Lower leg skin (tissue), 3 donors: Measurements from ENCODE around the gene STX16.

Experiments
- POLR2A ChIP-seq, 2 donors: fragments of 450-650 bp; IDR thresholded peaks; one replicate each; pipeline ENCODE4 v1.6.1; 2016 to 2017; ENCODE audit warnings: antibody characterized with exemption in 2 of 2, mild to moderate bottlenecking in 1 of 2, moderate library complexity in 1 of 2
- TF ChIP-seq, protein P1 (sequence below), 3 donors: fragments of 450-650 bp; IDR thresholded peaks; one replicate each; pipeline ENCODE4 v1.5.1; 2016; ENCODE audit warnings: antibody characterized with exemption in 3 of 3, mild to moderate bottlenecking in 3 of 3, moderate library complexity in 2 of 3

DNA sequence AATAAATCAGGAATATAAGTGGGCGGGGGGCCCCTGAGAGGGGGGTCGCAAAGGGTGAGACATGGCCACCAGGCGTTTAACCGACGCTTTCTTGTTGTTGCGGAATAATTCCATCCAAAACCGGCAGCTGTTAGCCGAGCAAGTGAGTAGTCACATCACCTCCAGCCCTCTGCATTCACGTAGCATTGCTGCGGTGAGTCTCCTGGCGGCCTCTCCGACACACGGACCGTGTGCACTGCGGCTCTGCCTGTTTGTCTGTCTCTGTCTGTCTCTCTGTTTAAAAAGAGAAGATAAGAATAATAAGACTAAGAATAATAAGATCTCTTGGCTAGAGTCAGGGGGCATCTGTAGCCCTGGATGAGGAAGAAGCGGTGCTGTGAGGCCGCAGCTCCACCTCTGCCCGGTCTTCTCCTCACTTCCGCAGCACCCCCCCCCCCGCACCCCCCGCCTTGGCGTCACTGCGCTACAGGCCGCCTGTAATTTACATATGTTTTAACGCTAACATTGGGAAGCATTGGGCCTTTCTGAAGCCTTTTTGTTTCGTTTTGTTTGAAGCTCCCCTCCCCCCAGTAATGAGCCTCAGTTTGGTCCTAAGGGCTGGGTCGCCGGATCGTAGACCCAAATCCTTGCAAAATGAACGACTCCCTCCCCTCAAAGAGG is 993 bp downstream of the STX16 start:
- TF ChIP-seq, protein P1, sequence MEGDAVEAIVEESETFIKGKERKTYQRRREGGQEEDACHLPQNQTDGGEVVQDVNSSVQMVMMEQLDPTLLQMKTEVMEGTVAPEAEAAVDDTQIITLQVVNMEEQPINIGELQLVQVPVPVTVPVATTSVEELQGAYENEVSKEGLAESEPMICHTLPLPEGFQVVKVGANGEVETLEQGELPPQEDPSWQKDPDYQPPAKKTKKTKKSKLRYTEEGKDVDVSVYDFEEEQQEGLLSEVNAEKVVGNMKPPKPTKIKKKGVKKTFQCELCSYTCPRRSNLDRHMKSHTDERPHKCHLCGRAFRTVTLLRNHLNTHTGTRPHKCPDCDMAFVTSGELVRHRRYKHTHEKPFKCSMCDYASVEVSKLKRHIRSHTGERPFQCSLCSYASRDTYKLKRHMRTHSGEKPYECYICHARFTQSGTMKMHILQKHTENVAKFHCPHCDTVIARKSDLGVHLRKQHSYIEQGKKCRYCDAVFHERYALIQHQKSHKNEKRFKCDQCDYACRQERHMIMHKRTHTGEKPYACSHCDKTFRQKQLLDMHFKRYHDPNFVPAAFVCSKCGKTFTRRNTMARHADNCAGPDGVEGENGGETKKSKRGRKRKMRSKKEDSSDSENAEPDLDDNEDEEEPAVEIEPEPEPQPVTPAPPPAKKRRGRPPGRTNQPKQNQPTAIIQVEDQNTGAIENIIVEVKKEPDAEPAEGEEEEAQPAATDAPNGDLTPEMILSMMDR (IDR thresholded peaks at IDR 0.05): no peak
- no peak for TF ChIP-seq POLR2A (IDR thresholded peaks at IDR 0.05)
